SK-N-SH treated with all-trans-retinoic acid at 6 μM for 48 hours (cell line): Measurements from ENCODE around the gene CSF3R.

Experiments used
- ATAC-seq: fragments of 200-7000 bp; cut with Tn5 transposase; 3 replicates; pipeline ENCODE4 v1.9.1; 2020; ENCODE audit warnings: mild to moderate bottlenecking, moderate library complexity
- BACH2 ChIP-seq: fragments of 250-450 bp; sonication (Bioruptor Pico); IDR thresholded peaks from 2 replicates; pipeline ENCODE4 v1.9.0; 2021; ENCODE audit warnings: mild to moderate bottlenecking, borderline replicate concordance
- CSDC2 ChIP-seq: fragments of 250-450 bp; sonication (Bioruptor Pico); IDR thresholded peaks from 2 replicates; pipeline ENCODE4 v1.5.0; 2020; ENCODE audit warnings: mild to moderate bottlenecking, moderate library complexity
- ESRRG ChIP-seq: fragments of 250-450 bp; sonication (Bioruptor Pico); IDR thresholded peaks from 2 replicates; pipeline ENCODE4 v1.6.1; 2021; ENCODE audit warnings: mild to moderate bottlenecking
- GLIS3 ChIP-seq: fragments of 250-450 bp; sonication (Bioruptor Pico); IDR thresholded peaks from 2 replicates; pipeline ENCODE4 v1.5.0; 2020; ENCODE audit warnings: mild to moderate bottlenecking, moderate library complexity
- ISL1 ChIP-seq: fragments of 250-450 bp; sonication (Bioruptor Pico); IDR thresholded peaks from 2 replicates; pipeline ENCODE4 v2.1.2; 2022; ENCODE audit warnings: mild to moderate bottlenecking, moderate library complexity
- OSR1 ChIP-seq: fragments of 250-450 bp; sonication (Bioruptor Pico); IDR thresholded peaks from 2 replicates; pipeline ENCODE4 v1.8.0; 2022; ENCODE audit warnings: moderate library complexity, mild to moderate bottlenecking, inconsistent platforms
- PPARA ChIP-seq: fragments of 250-450 bp; sonication (Bioruptor Pico); IDR thresholded peaks from 2 replicates; pipeline ENCODE4 v1.5.0; 2020; ENCODE audit warnings: mild to moderate bottlenecking, borderline replicate concordance
- RARB ChIP-seq: fragments of 250-450 bp; sonication (Bioruptor Pico); IDR thresholded peaks from 2 replicates; pipeline ENCODE4 v1.8.0; 2021; ENCODE audit warnings: mild to moderate bottlenecking, moderate library complexity
- SNAI2 ChIP-seq: fragments of 250-450 bp; sonication (Bioruptor Pico); IDR thresholded peaks from 2 replicates; pipeline ENCODE4 v1.5.0; 2020; ENCODE audit warnings: mild to moderate bottlenecking, moderate library complexity
- TCF4 ChIP-seq: fragments of 250-450 bp; sonication (Bioruptor Pico); IDR thresholded peaks from 2 replicates; pipeline ENCODE4 v1.8.0; 2021; ENCODE audit warnings: mild to moderate bottlenecking, moderate library complexity, borderline replicate concordance
- TOX ChIP-seq: fragments of 250-450 bp; sonication (Bioruptor Pico); IDR thresholded peaks from 2 replicates; pipeline ENCODE4 v1.8.0; 2021; ENCODE audit warnings: mild to moderate bottlenecking, moderate library complexity, borderline replicate concordance
- ZC3H10 ChIP-seq: fragments of 250-450 bp; sonication (Bioruptor Pico); IDR thresholded peaks from 2 replicates; pipeline ENCODE4 v1.5.1; 2021; ENCODE audit warnings: mild to moderate bottlenecking, moderate library complexity
- ZFP3 ChIP-seq: fragments of 250-450 bp; sonication (Bioruptor Pico); IDR thresholded peaks from 2 replicates; pipeline ENCODE4 v1.5.0; 2020; ENCODE audit warnings: mild to moderate bottlenecking, moderate library complexity
- ZFP30 ChIP-seq: fragments of 450-650 bp; formaldehyde crosslinking; IDR thresholded peaks from 2 replicates; pipeline ENCODE4 v1.5.0; 2022; ENCODE audit warnings: mild to moderate bottlenecking, moderate library complexity
- ZNF565 ChIP-seq: fragments of 450-650 bp; formaldehyde crosslinking; conservative IDR thresholded peaks from 2 replicates; pipeline ENCODE4 v1.5.0; 2020; ENCODE audit warnings: low read depth, mild to moderate bottlenecking, moderate library complexity
- ZNF70 ChIP-seq: fragments of 450-650 bp; formaldehyde crosslinking; IDR thresholded peaks from 2 replicates; pipeline ENCODE4 v1.5.0; 2020; ENCODE audit warnings: mild to moderate bottlenecking, moderate library complexity
- ZNF8 ChIP-seq: fragments of 450-650 bp; formaldehyde crosslinking; IDR thresholded peaks from 2 replicates; pipeline ENCODE4 v1.5.0; 2020; ENCODE audit warnings: mild to moderate bottlenecking, moderate library complexity
- TF ChIP-seq, protein P1 (sequence below): fragments of 250-450 bp; sonication (Bioruptor Pico); IDR thresholded peaks from 2 replicates; pipeline ENCODE4 v1.5.1; 2020; ENCODE audit warnings: low read depth, mild to moderate bottlenecking, moderate library complexity
- TF ChIP-seq, protein P2 (sequence below): fragments of 250-450 bp; sonication (Bioruptor Pico); IDR thresholded peaks from 2 replicates; pipeline ENCODE4 v1.5.1; 2021; ENCODE audit warnings: mild to moderate bottlenecking, moderate library complexity
- TF ChIP-seq, protein P3 (sequence below): fragments of 250-450 bp; sonication (Bioruptor Pico); IDR thresholded peaks from 2 replicates; pipeline ENCODE4 v1.8.0; 2021; ENCODE audit warnings: low read depth, mild to moderate bottlenecking, moderate library complexity, borderline replicate concordance
- TF ChIP-seq, protein P4 (sequence below): fragments of 250-450 bp; sonication (Bioruptor Pico); IDR thresholded peaks from 2 replicates; pipeline ENCODE4 v1.5.0; 2020; ENCODE audit warnings: mild to moderate bottlenecking, moderate library complexity
- TF ChIP-seq, protein P5 (sequence below): fragments of 250-450 bp; sonication (Bioruptor Pico); IDR thresholded peaks from 2 replicates; pipeline ENCODE4 v1.8.0; 2020; ENCODE audit warnings: mild to moderate bottlenecking, moderate library complexity, borderline replicate concordance

The CSF3R gene

DNA sequence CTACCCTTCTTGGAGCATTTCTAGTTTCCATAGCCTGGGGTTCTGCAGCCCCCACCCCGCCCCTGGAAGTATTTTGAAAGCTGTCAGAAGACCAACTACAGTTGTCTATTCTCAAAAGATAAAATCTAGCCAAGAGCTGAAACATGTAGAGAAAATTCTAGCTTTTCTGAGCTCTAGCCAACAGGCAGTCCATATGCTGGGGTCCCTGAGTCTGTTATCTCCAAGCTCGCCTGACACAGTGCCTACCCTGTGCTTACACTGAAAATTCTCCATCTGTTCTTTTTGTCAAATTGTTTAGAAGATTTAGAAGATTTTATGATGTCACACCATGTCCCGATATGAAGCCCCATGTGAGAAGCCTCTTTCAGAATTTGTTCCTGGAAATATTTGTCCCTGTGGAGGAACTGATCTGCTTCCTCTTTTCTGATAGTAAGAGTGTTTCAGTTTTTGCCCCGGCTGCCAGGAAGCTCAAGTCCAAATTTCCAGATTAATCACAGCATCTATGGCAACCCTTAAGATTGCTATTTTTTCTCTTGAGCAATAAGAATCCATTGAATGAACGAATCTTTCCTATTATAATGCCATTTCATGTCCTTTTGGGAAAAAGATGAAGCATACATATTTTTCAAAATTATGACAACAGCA is 23.7 kb upstream of the CSF3R start:
- TF ChIP-seq TCF4 (no peak), OSR1 (CRISPR knock-in tag) (no peak), PPARA (no peak), BACH2 (CRISPR knock-in tag) (no peak), ESRRG (CRISPR knock-in tag) (no peak), ZC3H10 (CRISPR knock-in tag) (no peak), RARB (CRISPR knock-in tag) (no peak), ZNF565 (CRISPR knock-in tag) (no peak), ZFP3 (CRISPR knock-in tag) (no peak), ZNF8 (CRISPR knock-in tag) (no peak), ZNF70 (CRISPR knock-in tag) (no peak), CSDC2 (no peak), ZFP30 (CRISPR knock-in tag) (no peak)
- TF ChIP-seq, protein P1, sequence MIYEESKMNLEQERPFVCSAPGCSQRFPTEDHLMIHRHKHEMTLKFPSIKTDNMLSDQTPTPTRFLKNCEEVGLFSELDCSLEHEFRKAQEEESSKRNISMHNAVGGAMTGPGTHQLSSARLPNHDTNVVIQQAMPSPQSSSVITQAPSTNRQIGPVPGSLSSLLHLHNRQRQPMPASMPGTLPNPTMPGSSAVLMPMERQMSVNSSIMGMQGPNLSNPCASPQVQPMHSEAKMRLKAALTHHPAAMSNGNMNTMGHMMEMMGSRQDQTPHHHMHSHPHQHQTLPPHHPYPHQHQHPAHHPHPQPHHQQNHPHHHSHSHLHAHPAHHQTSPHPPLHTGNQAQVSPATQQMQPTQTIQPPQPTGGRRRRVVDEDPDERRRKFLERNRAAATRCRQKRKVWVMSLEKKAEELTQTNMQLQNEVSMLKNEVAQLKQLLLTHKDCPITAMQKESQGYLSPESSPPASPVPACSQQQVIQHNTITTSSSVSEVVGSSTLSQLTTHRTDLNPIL (CRISPR knock-in tag), result no peak
- TF ChIP-seq, protein P2, sequence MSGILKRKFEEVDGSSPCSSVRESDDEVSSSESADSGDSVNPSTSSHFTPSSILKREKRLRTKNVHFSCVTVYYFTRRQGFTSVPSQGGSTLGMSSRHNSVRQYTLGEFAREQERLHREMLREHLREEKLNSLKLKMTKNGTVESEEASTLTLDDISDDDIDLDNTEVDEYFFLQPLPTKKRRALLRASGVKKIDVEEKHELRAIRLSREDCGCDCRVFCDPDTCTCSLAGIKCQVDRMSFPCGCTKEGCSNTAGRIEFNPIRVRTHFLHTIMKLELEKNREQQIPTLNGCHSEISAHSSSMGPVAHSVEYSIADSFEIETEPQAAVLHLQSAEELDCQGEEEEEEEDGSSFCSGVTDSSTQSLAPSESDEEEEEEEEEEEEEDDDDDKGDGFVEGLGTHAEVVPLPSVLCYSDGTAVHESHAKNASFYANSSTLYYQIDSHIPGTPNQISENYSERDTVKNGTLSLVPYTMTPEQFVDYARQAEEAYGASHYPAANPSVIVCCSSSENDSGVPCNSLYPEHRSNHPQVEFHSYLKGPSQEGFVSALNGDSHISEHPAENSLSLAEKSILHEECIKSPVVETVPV (CRISPR knock-in tag), result no peak
- TF ChIP-seq, protein P3, sequence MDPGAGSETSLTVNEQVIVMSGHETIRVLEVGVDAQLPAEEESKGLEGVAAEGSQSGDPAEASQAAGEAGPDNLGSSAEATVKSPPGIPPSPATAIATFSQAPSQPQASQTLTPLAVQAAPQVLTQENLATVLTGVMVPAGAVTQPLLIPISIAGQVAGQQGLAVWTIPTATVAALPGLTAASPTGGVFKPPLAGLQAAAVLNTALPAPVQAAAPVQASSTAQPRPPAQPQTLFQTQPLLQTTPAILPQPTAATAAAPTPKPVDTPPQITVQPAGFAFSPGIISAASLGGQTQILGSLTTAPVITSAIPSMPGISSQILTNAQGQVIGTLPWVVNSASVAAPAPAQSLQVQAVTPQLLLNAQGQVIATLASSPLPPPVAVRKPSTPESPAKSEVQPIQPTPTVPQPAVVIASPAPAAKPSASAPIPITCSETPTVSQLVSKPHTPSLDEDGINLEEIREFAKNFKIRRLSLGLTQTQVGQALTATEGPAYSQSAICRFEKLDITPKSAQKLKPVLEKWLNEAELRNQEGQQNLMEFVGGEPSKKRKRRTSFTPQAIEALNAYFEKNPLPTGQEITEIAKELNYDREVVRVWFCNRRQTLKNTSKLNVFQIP (CRISPR knock-in tag), result no peak
- TF ChIP-seq, protein P4, sequence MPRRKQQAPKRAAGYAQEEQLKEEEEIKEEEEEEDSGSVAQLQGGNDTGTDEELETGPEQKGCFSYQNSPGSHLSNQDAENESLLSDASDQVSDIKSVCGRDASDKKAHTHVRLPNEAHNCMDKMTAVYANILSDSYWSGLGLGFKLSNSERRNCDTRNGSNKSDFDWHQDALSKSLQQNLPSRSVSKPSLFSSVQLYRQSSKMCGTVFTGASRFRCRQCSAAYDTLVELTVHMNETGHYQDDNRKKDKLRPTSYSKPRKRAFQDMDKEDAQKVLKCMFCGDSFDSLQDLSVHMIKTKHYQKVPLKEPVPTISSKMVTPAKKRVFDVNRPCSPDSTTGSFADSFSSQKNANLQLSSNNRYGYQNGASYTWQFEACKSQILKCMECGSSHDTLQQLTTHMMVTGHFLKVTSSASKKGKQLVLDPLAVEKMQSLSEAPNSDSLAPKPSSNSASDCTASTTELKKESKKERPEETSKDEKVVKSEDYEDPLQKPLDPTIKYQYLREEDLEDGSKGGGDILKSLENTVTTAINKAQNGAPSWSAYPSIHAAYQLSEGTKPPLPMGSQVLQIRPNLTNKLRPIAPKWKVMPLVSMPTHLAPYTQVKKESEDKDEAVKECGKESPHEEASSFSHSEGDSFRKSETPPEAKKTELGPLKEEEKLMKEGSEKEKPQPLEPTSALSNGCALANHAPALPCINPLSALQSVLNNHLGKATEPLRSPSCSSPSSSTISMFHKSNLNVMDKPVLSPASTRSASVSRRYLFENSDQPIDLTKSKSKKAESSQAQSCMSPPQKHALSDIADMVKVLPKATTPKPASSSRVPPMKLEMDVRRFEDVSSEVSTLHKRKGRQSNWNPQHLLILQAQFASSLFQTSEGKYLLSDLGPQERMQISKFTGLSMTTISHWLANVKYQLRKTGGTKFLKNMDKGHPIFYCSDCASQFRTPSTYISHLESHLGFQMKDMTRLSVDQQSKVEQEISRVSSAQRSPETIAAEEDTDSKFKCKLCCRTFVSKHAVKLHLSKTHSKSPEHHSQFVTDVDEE, result no peak
- TF ChIP-seq, all 23 proteins: peak for 0
- ATAC-seq, result no peak

DNA sequence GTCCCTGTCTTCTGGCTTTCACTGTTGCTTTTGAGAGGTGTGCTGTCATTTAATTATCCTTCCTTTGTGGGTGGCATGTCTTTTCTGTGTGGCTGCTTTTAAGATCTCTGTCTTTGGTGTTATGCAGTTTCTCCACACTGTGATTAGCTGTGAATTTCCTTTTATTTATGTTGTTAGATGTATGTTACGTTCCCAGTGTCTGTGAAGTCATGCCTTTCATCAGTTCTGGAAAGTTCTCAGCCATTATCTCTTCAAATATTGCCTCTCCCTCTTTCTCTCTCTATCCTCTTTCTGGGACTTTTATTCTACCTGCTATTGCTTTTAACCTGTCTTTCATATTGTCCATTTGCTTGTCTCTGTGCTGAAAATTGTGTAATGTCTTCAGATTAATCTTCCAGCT is 21.0 kb upstream of the CSF3R start:
- TF ChIP-seq ZC3H10 (CRISPR knock-in tag) (no peak), SNAI2 (CRISPR knock-in tag) (no peak), BACH2 (CRISPR knock-in tag) (no peak), ESRRG (CRISPR knock-in tag) (no peak), OSR1 (CRISPR knock-in tag) (no peak), ISL1 (CRISPR knock-in tag) (no peak), CSDC2 (no peak), TCF4 (no peak), GLIS3 (CRISPR knock-in tag) (no peak), PPARA (no peak), ZNF565 (CRISPR knock-in tag) (no peak), TOX (CRISPR knock-in tag) (no peak), ZNF8 (CRISPR knock-in tag) (no peak)
- TF ChIP-seq, protein P4, result no peak
- TF ChIP-seq, protein P1 (CRISPR knock-in tag), result no peak
- TF ChIP-seq, protein P5, sequence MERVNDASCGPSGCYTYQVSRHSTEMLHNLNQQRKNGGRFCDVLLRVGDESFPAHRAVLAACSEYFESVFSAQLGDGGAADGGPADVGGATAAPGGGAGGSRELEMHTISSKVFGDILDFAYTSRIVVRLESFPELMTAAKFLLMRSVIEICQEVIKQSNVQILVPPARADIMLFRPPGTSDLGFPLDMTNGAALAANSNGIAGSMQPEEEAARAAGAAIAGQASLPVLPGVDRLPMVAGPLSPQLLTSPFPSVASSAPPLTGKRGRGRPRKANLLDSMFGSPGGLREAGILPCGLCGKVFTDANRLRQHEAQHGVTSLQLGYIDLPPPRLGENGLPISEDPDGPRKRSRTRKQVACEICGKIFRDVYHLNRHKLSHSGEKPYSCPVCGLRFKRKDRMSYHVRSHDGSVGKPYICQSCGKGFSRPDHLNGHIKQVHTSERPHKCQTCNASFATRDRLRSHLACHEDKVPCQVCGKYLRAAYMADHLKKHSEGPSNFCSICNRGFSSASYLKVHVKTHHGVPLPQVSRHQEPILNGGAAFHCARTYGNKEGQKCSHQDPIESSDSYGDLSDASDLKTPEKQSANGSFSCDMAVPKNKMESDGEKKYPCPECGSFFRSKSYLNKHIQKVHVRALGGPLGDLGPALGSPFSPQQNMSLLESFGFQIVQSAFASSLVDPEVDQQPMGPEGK (CRISPR knock-in tag), result no peak
- TF ChIP-seq, protein P2 (CRISPR knock-in tag), result no peak
- no peak for ATAC-seq
